ENCODE data around the gene GKN2. TPM values are rescaled to one million over a fixed set of nuclear protein-coding genes. Genes with fewer than 3 reads are reported as not detected.

The GKN2 gene
- total RNA-seq, 1 experiment from 2014 or later = not detected

GRCh38 chr2:68912732-68913131 is 40.0 kb downstream of the GKN2 start:
- no peak overlapping the region for H3T11ph ChIP-seq (ENCODE audit: low read length)
- H3K4me3 Mint-ChIP-seq = no peak overlapping the region

More at GRCh38 chr2:68912732-68913131, 40.0 kb downstream of the GKN2 start:
- no CpG with 5 or more reads among the region's 2 CpGs for WGBS (ENCODE audit: extremely low coverage, insufficient read length, low lambda C conversion rate)
- Mint-ChIP-seq H3K27ac (no peak overlapping the region), H3K4me1 (peaks cover 15 to 18% of the 10 kb centered on the region in 2 experiments), H3K9me3 (peaks cover 0 to 10% of the 10 kb centered on the region in 2 experiments; a peak in 1 of 5 replicates), H3K36me3 (ENCODE audit: insufficient read depth in 1 of 3, low read depth in 3 of 3) (0 out of 7 replicates have a peak, but pooled peaks cover 0 to 3% (median 0%) of the 10 kb centered on the region in 3 experiments), H3K27me3 (ENCODE audit: low read depth) (no peaks in the 10 kb centered on the region)
- Histone ChIP-seq H2AK5ac (ENCODE audit: insufficient read length, low read length) (no peak overlapping the region), H3K27me3 (ENCODE audit: insufficient read depth, low read length) (no peaks in the 10 kb centered on the region), H2BK15ac (ENCODE audit: low read depth, low read length) (no peak overlapping the region), H3K18ac (ENCODE audit: insufficient read length, low read depth, low read length) (no peak overlapping the region), H3K27ac (ENCODE audit: insufficient read length, low read depth, low read length) (no peak overlapping the region), H3K79me2 (ENCODE audit: insufficient read depth, low read length) (no peaks in the 10 kb centered on the region), H2BK20ac (ENCODE audit: low read depth, low read length, poor library complexity, severe bottlenecking) (no peak overlapping the region), H3K4me1 (ENCODE audit: insufficient read depth, low read length) (peaks cover 5% of the 10 kb centered on the region), H4K91ac (ENCODE audit: insufficient read length, low read depth, low read length) (no peak overlapping the region), H4K8ac (replicated peaks; ENCODE audit: insufficient read length, low read depth, low read length) (no peak overlapping the region), H3K56ac (ENCODE audit: insufficient read length, low read depth, low read length) (no peak overlapping the region), H3K23me2 (ENCODE audit: insufficient read length, low read depth, low read length, poor library complexity, severe bottlenecking) (no peaks in the 10 kb centered on the region), H2BK5ac (ENCODE audit: insufficient read length, low read length) (no peak overlapping the region), H3K4ac (ENCODE audit: low read depth, low read length) (no peak overlapping the region), H3K4me2 (ENCODE audit: insufficient read depth, insufficient read length, low read length) (no peak overlapping the region), H2BK120ac (ENCODE audit: low read depth, low read length, poor library complexity, severe bottlenecking) (no peak overlapping the region), H4K20me1 (ENCODE audit: control insufficient read depth, insufficient read depth, insufficient read length) (no peaks in the 10 kb centered on the region), H3K9ac (ENCODE audit: extremely low read depth, insufficient read length, low read length) (no peak overlapping the region), H2AFZ (ENCODE audit: low read length) (no peak overlapping the region), H3K9me3 (ENCODE audit: control insufficient read depth, low read depth, low read length) (no peaks in the 10 kb centered on the region), H4K5ac (ENCODE audit: insufficient read length, low read depth, low read length) (no peak overlapping the region), H2BK12ac (ENCODE audit: insufficient read length, low read depth, low read length) (no peak overlapping the region), H3K79me1 (ENCODE audit: insufficient read depth, low read depth, low read length, poor library complexity, severe bottlenecking) (no peaks in the 10 kb centered on the region), H3K23ac (ENCODE audit: insufficient read length, low read depth, low read length) (no peak overlapping the region), H3K14ac (ENCODE audit: insufficient read depth, low read length) (no peak overlapping the region)
- TF ChIP-seq CTCF (conservative IDR thresholded peaks at IDR 0.05) = no peak
- DNase-seq = no peak

Data from H9 (cell line).